Ovary (tissue), 3 donors: ENCODE measurements around the gene POLL.

Source experiments
- CTCF ChIP-seq, 3 donors: fragments of 450-650 bp in 2 of 3; fragments of 200-600 bp in 1 of 3; IDR thresholded peaks; one replicate each; pipeline versions ENCODE4 v1.5.1 to v1.8.0; 2016 to 2022; ENCODE audit warnings: antibody characterized with exemption in 3 of 3, mild to moderate bottlenecking in 1 of 3
- EP300 ChIP-seq: sonication (generic); formaldehyde crosslinking; IDR thresholded peaks from one replicate; pipeline ENCODE4 v1.6.1; 2017; ENCODE audit warnings: antibody characterized with exemption
- POLR2A ChIP-seq: fragments of 450-650 bp; IDR thresholded peaks from one replicate; pipeline ENCODE4 v1.6.1; 2017; ENCODE audit warnings: antibody characterized with exemption, mild to moderate bottlenecking, moderate library complexity
- donor health status: DM: no; HTN: no; CAD: no.

GRCh38 chr10:101612872-101613271, 24.8 kb upstream of the POLL start:
- no peak for TF ChIP-seq CTCF (IDR thresholded peaks at IDR 0.05)
- no peak for TF ChIP-seq POLR2A
- no peak for TF ChIP-seq EP300
